ENCODE measurements around the gene MRPS18A. TPM values are rescaled to one million over a fixed set of nuclear protein-coding genes. Genes with fewer than 3 reads are reported as not detected.
"Not testable (repeated sequence)": the region's sequence is repeated elsewhere in the genome, so short reads cannot be mapped to it uniquely, and the experiment has no call there.

Gene MRPS18A
- total RNA-seq, 1 donor from 2014 or later, result 45.0 TPM

DNA sequence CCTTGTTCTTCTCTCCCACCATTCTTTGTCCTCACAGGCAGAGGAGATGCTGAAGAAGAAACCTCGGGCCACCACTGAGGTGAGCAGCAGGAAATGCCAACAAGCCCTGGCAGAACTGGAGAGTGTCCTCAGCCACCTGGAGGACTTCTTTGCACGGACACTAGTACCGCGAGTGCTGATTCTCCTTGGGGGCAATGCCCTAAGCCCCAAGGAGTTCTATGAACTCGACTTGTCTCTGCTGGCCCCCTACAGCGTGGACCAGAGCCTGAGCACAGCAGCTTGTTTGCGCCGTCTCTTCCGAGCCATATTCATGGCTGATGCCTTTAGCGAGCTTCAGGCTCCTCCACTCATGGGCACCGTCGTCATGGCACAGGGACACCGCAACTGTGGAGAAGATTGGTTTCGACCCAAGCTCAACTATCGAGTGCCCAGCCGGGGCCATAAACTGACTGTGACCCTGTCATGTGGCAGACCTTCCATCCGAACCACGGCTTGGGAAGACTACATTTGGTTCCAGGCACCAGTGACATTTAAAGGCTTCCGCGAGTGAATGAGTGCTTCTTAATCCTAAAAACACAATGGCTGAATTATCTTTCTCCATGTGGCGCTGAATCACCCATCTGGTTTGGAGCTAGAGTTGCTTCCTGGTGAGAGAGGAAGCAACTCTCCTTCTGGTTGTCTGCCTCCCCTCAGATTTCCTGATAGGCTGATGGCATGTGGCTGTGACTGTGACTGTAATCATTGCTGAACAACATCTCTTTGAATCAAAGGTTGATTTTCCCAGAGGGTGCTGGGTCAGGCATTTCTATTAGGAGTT, 47.4 kb downstream of the MRPS18A start:
- intact Hi-C loops (cut with micrococcal nuclease), result loop anchor here (5.0 kb wide), 1 partner anchor 258 kb away; no protein-coding TSS in a partner anchor

DNA sequence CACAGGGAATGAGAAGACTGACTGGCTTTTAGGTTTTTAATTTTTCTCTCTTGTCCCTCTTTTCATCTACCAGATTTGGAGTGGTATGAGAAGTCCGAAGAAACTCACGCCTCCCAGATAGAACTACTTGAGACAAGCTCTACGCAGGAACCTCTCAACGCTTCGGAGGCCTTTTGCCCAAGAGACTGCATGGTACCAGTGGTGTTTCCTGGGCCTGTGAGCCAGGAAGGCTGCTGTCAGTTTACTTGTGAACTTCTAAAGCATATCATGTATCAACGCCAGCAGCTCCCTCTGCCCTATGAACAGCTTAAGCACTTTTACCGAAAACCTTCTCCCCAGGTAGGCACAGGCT, 51.3 kb downstream of the MRPS18A start:
- intact Hi-C loops (cut with micrococcal nuclease), result loop anchor here (1.0 to 5.0 kb wide), 2 partner anchors 8 to 254 kb away; no protein-coding TSS in a partner anchor

DNA sequence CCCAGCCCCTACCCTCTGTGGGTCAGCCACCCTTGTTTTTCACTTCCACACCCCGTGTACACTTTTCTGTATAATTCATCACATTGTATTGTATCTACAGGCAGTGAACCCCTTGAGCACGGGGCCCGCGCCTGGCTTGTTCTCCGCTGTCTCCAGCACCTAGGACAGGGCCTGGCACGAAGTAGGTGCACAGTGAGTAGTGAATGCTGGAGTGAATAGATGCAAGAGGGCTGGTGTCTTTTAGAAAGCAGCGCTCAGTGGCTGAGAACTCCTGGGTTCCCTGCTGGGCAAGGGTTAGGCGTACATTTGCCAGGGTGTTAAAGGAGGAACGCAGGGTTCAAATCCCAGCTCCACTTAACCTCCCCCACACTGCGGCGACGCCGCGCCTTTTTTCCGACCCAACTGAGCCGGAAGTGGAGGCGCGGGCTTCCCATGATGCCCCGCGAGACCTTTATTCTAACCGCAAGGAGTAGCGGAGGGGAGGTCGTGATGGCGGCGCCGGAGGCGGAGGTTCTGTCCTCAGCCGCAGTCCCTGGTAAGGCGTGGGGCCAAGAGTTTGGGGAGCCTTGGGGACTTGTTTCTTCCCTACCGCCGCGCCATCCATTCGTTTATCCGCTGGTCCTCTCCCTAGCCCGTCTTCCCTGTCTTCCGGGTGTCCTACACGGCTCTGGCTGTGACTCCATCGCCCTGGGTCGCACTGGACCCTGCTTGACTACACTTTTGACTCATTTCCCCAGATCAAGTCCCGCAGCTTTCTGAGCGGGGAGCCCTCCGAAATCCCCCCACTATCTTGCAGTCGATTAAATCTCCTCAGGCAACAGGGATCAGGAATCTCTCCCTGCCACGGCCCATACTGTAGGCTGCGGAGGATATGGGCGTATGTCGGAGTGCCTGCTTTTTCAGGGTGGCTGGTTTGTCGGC, 51.9 kb downstream of the MRPS18A start, which contains the start of gene MAD2L1BP:
Gene MAD2L1BP, plus strand, starts transcription at position 454 of the 921 bp plus-strand sequence. Its CDS starts 36 bp downstream, at position 490.
- intact Hi-C loops (cut with micrococcal nuclease), result loop anchor here (1.0 to 5.0 kb wide), 6 partner anchors 7 to 461 kb away; partner anchors contain the start of genes RSPH9 and TJAP1

DNA sequence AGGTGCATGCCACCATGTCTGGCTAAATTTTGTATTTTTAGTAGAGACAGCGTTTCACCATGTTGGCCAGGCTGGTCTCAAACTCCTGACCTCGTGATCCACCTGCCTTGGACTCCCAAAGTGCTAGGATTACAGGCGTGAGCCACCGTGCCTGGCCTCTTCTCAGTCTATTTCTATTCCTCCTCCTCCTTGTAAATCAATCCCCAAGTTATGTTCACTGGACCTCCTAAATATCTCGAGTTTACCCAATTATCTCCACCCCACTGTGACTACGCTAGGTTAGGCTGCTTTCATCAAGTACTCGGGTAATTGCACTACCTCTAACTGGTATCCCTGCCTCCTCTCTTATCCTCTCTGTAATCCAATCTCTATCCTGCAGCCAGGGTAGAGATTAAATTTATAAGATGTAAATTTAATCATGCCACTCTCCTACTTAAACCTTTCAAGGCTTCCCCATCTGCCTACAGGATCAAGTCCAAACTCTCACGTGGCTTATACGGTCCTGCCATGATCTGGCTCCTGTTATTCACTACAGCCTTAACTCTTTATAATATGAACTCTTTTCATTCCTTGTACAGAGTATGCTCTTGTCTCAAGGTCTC, 52.8 kb downstream of the MRPS18A start:
- intact Hi-C loops (cut with micrococcal nuclease), result loop anchor here (1.0 to 5.0 kb wide), 5 partner anchors 10 to 460 kb away; partner anchors contain the start of genes RSPH9 and TJAP1

DNA sequence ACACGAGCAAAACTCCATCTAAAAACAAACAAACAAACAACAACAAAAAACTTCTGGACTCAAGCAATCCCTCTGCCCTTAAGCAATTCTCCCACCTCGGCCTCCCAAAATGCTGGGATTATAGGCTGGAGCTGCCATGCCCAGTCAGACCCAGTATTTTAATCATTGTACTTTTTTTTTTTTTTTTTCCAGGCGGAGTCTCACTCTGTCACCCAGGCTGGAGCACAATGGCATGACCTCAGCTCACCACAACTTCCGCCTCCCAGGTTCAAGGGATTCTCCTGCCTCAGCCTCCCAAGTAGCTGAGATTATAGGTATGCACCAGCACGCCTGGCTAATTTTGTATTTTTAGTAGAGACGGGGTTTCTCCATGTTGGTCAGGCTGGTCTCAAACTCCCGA, 54.6 kb downstream of the MRPS18A start:
- intact Hi-C loops (cut with micrococcal nuclease), result not testable (repeated sequence)

DNA sequence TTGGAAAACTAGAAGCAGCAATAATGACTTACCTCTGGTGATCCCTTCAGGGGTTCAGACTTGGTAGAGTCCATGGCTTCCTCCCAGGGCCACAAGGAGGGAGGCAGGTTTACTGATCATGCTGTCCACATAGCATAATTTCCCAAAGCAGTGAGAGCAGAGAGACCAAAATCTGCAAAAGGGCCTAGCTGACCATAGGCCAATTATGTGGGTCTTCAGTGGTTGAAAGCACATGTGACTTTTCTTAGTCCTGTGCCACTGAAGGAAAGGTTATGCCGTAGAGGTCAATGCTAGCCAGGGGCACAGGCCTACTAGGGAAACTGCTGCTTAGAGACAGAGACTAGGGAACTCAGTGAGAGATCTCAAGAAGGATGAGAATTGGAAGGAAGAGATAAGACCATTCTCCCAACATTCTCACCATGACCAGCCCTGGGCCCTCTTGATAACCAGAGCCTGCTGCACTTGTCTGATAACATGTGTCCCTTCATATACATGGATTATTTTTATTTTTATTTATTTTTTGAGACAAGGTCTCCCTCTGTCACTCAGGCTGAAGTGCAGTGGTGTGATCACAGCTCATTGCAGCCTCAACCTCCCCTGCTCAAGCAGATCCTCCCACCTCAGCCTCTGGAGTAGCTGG, 56.5 kb downstream of the MRPS18A start:
- intact Hi-C loops (cut with micrococcal nuclease), result loop anchor here (1.0 kb wide), 2 partner anchors 56 to 496 kb away; partner anchors contain the start of genes MRPL14, MRPS18A and TMEM63B

DNA sequence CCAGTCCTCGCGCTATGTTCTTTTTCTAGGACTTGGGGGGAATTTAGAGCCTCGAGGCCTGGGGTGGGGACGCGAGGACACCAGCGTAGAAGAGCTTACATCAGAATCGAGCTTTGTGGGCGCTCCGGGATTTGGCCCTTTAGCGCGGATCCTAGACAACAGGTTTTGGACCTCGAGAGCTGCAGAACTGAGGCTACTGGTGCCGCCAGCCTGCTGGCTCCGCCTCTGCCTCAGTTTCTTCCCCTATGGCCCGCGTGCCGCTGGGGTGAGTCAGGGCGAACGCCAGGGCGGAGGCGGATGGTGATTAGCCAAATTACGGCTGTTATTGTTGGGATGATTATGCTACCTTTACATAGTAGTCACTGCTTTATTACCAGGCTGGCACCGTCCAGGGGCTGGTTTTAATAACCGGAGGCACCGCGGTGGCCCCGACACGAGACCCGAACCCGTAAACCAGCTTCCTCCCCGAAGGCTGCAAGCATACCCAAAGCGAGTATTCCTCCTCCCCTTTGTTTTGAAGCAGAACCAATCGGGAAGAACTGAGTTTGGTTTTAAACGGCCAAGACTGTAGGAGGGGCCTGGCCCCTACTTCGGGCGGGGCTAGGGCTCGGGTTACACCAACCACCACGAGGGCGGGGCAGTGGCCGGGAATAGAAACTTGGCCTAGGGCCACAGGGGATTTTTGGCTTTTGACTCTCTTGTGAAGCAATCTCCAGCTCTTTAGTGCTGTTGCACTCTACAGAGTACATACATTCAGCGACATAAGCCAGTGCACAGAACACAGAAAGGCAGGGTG, 57.9 kb downstream of the MRPS18A start:
- intact Hi-C loops (cut with micrococcal nuclease), result loop anchor here (1.0 to 5.0 kb wide), 22 partner anchors 16 to 1577 kb away; partner anchors contain the start of genes AARS2, ABCC10, CDC5L and CNPY3

DNA sequence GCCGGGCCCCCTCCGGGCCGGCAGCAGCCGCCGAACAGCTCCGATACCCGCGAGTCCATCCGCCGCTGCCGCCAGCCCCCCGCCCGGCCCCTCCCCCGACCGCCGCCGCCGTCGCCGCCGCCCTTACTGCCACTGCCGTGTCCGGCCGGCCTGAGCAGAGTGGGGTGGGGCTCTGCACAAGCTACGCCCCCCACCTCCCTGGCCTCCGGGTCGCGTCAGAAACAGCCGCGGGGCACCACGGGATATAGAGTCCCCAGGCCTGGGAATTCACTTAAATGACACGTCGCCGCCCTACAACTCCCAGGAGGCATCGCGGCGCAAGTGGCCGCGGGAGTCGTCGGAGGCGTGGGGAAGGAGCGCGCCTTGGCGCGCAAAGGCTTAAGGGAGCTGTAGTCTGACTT, 58.5 kb downstream of the MRPS18A start, which contains the start of gene GTPBP2:
Gene GTPBP2, minus strand, starts transcription at position 161 of the 401 bp plus-strand sequence. Its CDS starts 102 bp downstream, at position 59.
- intact Hi-C loops (cut with micrococcal nuclease), result loop anchor here (1.0 to 5.0 kb wide), 20 partner anchors 16 to 1577 kb away; partner anchors contain the start of genes AARS2, ABCC10, CDC5L and CNPY3

DNA sequence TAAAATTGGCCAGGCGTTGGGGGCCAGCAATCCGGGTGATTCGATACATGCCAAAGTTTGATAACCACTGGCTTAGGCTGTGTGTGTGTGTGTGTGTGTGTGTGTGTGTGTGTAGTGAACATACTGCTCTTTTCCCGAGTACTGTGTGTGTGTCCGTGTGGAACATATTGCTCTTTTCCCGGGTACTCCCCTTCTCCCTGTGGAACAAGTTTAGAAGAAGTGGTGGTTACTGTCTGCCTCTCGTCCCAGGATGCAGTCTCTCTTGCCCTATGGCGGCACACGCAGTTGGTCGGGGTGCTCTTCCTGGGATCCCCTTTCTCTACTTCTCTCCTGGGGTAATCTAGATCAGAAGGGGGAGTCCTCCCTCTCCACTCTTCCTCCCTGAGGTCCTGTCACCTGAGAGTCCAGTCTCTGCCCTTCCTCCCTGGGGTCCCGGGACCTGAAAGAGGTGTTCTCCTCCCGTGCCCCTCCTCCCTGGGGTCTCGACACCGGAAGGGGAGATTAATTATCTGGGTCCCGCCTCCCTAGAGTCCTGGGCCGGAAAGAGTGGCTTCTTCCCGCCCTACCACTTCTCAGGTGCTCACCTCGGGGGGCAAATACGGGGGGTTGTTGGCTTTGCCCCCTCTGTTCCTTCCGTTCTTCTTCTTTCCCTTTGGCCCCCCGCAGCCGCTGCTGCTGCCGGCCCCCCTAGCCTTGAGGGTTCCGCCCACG, 59.0 kb downstream of the MRPS18A start:
- intact Hi-C loops (cut with micrococcal nuclease), result loop anchor here (1.0 to 5.0 kb wide), 21 partner anchors 8 to 1576 kb away; partner anchors contain the start of genes AARS2, ABCC10, CDC5L and CNPY3

DNA sequence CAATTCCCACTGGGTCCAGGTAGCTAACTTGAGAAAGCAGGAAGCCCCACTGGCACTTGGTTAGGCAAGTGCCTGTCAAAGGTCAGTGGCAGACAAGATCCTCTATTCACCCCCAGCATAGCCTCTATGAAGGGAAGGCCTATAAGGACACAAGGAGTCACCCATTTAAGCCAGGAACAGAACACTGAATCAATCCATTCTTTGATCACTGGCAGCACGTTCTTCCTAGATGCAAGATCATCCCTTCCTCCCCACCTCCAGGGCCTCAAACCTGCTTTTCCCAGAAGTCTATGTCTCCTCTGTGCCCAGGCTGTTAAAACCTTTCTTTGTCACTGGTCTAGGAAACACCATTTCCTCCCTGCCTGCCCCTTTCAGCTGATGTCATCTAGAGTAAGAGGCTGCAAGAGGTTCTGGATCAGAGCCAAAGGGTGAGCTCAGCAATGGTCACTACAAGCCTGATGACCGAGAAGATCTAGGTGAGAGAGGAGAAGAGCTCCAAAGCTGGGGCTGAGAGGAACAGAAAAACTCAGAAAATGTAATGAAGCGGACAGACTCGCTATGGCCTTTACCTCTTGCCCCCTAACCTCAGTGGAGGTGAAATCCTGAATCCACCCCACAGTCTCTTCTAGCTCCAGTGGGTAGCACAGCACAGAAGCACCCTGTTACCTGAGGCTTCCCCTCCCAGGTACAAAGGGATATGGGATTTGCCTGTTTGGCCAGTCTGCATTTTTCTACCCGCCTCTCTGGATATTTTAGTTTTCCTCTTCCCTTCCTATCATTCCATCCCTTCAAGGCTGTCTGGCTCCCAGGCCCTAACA, 60.4 kb downstream of the MRPS18A start:
- intact Hi-C loops (cut with micrococcal nuclease), result loop anchor here (5.0 kb wide), 3 partner anchors 595 to 1575 kb away; partner anchors contain the start of genes SLC29A1, TAF8 and TRERF1

DNA sequence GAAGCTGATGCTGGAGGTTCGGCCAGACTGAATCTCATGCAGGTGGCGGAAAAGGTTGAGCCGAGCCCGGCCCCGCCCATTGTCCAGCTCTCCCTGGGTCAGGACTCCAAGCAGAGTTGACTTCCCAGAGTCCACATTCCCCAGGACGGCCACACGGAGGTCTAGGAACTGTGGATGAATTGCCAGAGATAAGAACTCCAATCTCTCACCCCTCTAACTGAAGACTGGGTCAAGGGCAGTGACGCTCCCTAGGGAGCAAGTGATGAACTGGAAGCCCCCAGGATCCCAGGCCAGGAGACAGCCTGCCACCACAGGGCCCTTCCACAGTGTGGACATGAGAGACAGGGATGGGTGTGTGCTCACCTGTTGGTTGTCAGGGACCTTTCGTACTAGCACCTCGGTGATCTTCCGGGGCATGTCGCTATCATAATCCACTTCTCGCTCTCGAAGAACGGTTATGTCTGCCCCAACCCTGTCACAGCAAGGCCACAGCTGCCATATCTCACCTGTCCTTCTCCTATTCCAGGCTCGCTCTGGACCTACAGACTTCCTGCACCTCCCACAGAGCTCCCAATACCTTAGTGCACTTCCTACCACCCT, 62.1 kb downstream of the MRPS18A start:
- intact Hi-C loops (cut with micrococcal nuclease), result loop anchor here (5.0 kb wide), 3 partner anchors 597 to 1573 kb away; partner anchors contain the start of genes SLC29A1, TAF8 and TRERF1

DNA sequence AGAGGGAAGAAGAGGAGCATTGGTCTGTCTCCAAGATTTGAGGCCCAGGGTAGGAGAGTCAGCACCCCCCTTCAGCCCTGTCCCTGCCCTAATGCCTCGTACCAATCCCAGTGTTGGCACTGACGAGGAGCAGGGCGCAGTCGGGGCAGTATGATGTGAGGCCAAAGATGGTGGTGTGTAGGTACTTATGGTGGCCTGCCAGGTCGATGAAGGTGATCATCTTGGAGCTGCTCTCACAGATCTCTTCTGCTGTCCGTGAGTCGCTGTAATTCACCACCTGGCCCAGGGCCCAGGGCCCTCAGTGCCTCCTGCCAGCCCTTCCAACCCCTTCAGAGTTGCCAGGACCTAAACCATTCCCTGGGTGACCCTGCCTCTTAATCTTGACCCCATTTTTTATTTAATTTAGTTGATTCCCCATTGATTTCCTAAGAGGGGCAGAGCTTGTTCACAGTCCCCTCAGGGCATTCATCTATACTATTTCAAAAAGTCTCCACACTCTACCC, 62.8 kb downstream of the MRPS18A start:
- intact Hi-C loops (cut with micrococcal nuclease), result loop anchor here (5.0 kb wide), 3 partner anchors 597 to 1573 kb away; partner anchors contain the start of genes SLC29A1, TAF8 and TRERF1

DNA sequence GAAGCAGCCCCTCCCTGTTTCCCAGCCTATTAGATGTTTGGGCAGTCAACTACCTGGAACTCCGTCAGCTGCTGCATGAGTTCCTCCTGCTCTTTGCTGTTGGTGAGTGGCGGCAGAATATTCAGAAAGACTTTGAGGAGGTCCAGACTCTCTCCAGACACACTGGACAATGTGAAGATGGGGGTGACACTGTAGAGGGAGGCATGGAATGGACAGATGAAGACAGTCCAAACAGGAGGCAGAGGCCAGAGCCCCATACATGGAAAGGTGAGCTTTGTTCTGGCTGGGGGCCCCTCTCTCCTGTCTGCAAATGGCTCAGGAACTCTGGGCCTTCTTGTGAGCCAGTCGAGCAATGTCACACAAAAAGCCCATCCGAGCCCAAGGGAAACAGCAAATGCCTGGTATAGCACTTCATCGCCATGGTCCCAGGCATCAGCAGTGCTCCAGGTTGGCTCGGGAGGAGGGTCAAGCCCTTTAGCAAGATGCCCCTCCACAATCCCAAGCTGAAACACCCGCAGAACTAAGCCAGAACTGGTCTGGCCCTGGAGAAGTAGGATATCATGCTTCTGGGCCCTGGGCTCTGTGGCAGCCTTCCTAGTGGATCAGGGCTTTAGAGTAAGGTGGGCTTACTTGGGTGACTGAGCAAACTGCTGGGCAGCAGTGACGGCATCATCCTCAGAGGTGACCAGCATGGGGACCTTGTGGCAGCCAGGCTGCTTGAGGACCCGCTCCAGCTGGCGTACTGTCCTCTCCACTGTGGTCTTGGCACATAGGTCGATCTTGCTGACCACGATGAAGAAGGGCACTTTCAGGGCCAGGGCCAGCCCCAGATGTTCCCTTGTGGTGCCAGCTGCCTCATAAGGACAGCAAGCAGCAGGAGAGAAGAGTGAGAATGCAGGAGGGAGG, 63.5 kb downstream of the MRPS18A start:
- intact Hi-C loops (cut with micrococcal nuclease), result no loop called here

DNA sequence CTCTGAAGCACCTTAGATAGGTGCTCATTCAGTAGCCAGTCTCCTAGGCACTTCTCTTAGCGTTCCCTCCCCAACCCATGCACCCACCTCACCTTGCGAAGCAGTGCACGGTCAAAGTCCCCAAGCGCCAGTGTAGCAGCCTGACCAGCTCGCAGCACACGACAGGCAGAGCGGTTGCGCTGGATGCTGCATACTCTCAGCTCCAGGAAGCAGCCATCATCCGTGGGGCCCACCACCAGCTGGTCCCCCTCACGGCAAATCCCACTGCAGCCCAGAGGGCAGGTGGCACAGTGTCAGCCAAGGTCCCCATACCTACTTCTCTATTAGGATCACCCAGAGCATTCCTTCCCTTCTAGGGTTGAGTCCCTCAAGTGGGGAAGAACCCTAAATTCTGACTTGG, 65.0 kb downstream of the MRPS18A start:
- intact Hi-C loops (cut with micrococcal nuclease), result no loop called here

DNA sequence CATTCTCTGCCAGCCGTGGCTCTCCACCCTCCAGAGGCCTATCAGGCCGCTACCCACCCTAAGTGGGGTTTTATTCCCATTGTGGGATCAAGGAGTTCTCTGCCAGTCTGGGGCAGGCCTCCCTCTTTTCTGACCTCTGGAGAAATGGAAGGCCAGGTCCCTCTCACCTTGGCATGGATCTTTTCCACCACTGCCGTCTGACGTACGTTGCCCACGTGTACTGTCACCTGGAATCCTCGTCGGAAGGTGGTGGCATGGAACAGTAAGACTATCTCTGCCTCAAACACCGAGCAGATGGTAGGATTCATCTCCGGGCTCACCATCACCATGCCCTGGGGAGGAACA, 65.8 kb downstream of the MRPS18A start:
- intact Hi-C loops (cut with micrococcal nuclease), result no loop called here

Measured in T-helper 1 cell treated with Interleukin-12 subunit alpha and Interleukin-12 subunit beta and Interleukin-4 antibody, amounts not matched to agents 30 ng/mL and 1 ng/mL, for 36 hours (primary cell).